T-cell (primary cell): ENCODE measurements around the gene IL1A. TPM values are rescaled to one million over a fixed set of nuclear protein-coding genes. Genes with fewer than 3 reads are reported as not detected.

Experiments
- ATAC-seq, 4 experiments: fragments of 200-7000 bp in 3 of 4; fragments of 150-1000 bp in 1 of 4; cut with Tn5 transposase; replicated peaks in 1 of 4; 1 replicate in 3 of 4; 2 replicates in 1 of 4; pipeline ENCODE4 v1.10.0; 2021; ENCODE audit warnings: moderate library complexity in 3 of 4, mild to moderate bottlenecking in 2 of 4, moderate number of reproducible peaks in 1 of 4
- CTCF ChIA-PET, 2 donors: fragments of 300-600 bp; sonication (Branson Sonifier 250); formaldehyde crosslinking; loops; one replicate each; lab custom pipeline; 2022; ENCODE audit warnings: antibody characterized with exemption in 2 of 2; lab: Charles Lee
- POLR2A ChIA-PET, 2 donors: fragments of 300-600 bp; sonication (Branson Sonifier 250); formaldehyde crosslinking; loops; one replicate each; lab custom pipeline; 2022; ENCODE audit warnings: antibody characterized with exemption in 2 of 2; lab: Charles Lee
- DNase-seq, 35 experiments: peaks; one replicate each; pipeline versions ENCODE4 v3.0.0 to v3.0.0-alpha.2; 2013 to 2023
- H3K27ac ChIP-seq: one replicate; pipeline ENCODE4 v1.5.1; 2013; ENCODE audit warnings: low read length
- H3K27me3 ChIP-seq, 2 experiments: replicated peaks in 1 of 2; 1 replicate in 1 of 2; 2 replicates in 1 of 2; pipeline versions ENCODE4 v1.6.1 to v1.7.0; 2013; ENCODE audit warnings: low read length in 1 of 2, mixed read lengths in 1 of 2; ENCODE audit not compliant: control insufficient read depth in 2 of 2, insufficient read depth in 2 of 2; ENCODE audit errors: extremely low read depth in 1 of 2
- H3K36me3 ChIP-seq, 2 donors: 1 replicate in 1 of 2; 2 replicates in 1 of 2; pipeline versions ENCODE4 v1.6.1 to v1.7.0; 2013; ENCODE audit warnings: low read length in 1 of 2; ENCODE audit not compliant: control insufficient read depth in 2 of 2, insufficient read depth in 1 of 2; ENCODE audit errors: extremely low read depth in 1 of 2
- H3K4me1 ChIP-seq, 2 experiments: 1 replicate in 1 of 2; 2 replicates in 1 of 2; pipeline versions ENCODE4 v1.6.1 to v1.7.0; 2013; ENCODE audit warnings: low read length in 2 of 2, mixed read lengths in 1 of 2; ENCODE audit not compliant: insufficient read depth in 2 of 2, control insufficient read depth in 1 of 2; ENCODE audit errors: extremely low read depth in 1 of 2
- H3K4me3 ChIP-seq, 2 donors: 1 replicate in 1 of 2; 2 replicates in 1 of 2; pipeline versions ENCODE4 v1.5.1 to v1.7.0; 2013; ENCODE audit warnings: mild to moderate bottlenecking in 2 of 2, low read length in 1 of 2, moderate library complexity in 1 of 2; ENCODE audit not compliant: control insufficient read depth in 1 of 2; ENCODE audit errors: extremely low read depth in 1 of 2
- H3K9me3 ChIP-seq: 2 replicates; pipeline ENCODE4 v1.7.0; 2013
- H3K27ac Mint-ChIP-seq, 2 donors: one replicate each; pipeline ENCODE4 v1.8.0; 2020 to 2021; ENCODE audit warnings: mild to moderate bottlenecking in 2 of 2, mixed read lengths in 2 of 2
- H3K27me3 Mint-ChIP-seq, 2 donors: one replicate each; pipeline ENCODE4 v1.8.0; 2021 to 2022; ENCODE audit warnings: mixed read lengths in 2 of 2
- H3K36me3 Mint-ChIP-seq: one replicate; pipeline ENCODE4 v1.8.0; 2021; ENCODE audit warnings: mixed read lengths
- H3K4me1 Mint-ChIP-seq, 3 donors: one replicate each; pipeline ENCODE4 v1.8.0; 2020 to 2022; ENCODE audit warnings: mixed read lengths in 3 of 3, mild to moderate bottlenecking in 1 of 3
- H3K4me3 Mint-ChIP-seq, 3 donors: one replicate each; pipeline ENCODE4 v1.8.0; 2020 to 2022; ENCODE audit warnings: mild to moderate bottlenecking in 3 of 3, mixed read lengths in 3 of 3, moderate library complexity in 3 of 3
- H3K9me3 Mint-ChIP-seq, 3 donors: one replicate each; pipeline ENCODE4 v1.8.0; 2020 to 2022; ENCODE audit warnings: mixed read lengths in 3 of 3
- WGBS: methylation state at CpG from one replicate; pipeline ENCODE4 v1.1.5; 2013; ENCODE audit warnings: missing lambda C conversion rate; ENCODE audit not compliant: insufficient coverage; 5-methylcytosine and 5-hydroxymethylcytosine counted together
- total RNA-seq, 35 experiments: library from RNA in 6 of 35; stranded (reverse) in 6 of 35; fragments of 120-200 nt in 1 of 35; gene quantifications; one replicate each; pipeline versions ENCODE4 v1.2.1 to v1.2.4 and lab custom pipeline; 2013 to 2026

IL1A gene
- total RNA-seq, 5 donors from 2014 or later (not counting 1 experiment from before 2014, with no cell fraction given): 0.12 TPM; not detected in 4

DNA sequence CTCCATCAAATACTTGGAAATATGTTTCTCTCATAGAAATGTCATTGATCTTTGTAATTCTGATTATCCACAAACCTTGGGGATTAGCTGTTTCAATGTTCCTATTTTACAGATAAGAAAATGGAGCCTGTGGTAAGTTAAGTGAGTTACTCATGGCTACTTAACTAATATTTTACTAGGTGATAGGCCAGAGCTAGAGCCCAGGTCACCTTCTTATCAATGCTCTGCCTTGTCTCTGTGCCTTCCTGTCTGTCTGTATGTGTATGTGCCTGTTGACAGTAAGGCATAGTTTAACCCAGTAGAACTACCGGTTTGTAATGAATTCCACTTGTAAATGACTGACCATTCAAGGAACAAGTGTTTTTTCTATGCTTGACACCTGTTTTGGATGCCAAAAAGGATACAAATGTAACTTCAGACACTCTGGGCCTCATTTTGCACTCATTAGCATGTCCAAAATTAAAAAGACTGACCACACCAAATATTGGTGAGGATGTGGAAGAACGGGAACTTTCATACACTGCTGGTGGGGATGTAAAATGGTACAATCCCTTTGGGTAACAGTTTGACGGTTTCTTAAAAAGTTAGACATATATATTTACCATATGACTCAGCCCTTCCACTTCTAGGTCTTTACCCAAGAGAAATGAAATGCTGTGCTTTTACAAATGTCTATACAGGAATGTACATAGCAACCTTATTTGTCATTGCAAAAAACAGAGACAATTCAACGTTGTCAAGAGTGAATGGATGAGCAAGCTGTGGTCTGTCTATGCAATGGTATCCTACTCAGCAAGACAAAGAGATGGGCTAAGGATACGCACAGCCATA is 19.6 kb upstream of the IL1A start:
- no peaks in the 10 kb centered on the region for H3K36me3 ChIP-seq
- no peak overlapping the region for H3K4me3 Mint-ChIP-seq
- H3K9me3 ChIP-seq: no peaks in the 10 kb centered on the region
- CTCF ChIA-PET: interaction anchor here in 1 of 2 donors (0.6 kb wide), 1 partner anchor 63 kb away, joined by 3 read pairs; no protein-coding TSS in a partner anchor
- H3K27me3 ChIP-seq: no peaks in the 10 kb centered on the region
- POLR2A ChIA-PET: no interaction called here
- peaks cover 7% of the 10 kb centered on the region for H3K36me3 Mint-ChIP-seq
- ATAC-seq (no peak), DNase-seq (no peak)
- H3K27me3 Mint-ChIP-seq: no peaks in the 10 kb centered on the region
- no peak overlapping the region for H3K27ac ChIP-seq
- no peak overlapping the region for H3K4me3 ChIP-seq
- WGBS: 40% methylated on average over 1 of the region's 5 CpGs
- no peaks in the 10 kb centered on the region for H3K4me1 ChIP-seq
- no peak overlapping the region for H3K27ac Mint-ChIP-seq
- H3K9me3 Mint-ChIP-seq: peaks cover 2 to 8% (median 3%) of the 10 kb centered on the region in 3 donors
- H3K4me1 Mint-ChIP-seq: peaks cover 0 to 3% (median 0%) of the 10 kb centered on the region in 3 donors

DNA sequence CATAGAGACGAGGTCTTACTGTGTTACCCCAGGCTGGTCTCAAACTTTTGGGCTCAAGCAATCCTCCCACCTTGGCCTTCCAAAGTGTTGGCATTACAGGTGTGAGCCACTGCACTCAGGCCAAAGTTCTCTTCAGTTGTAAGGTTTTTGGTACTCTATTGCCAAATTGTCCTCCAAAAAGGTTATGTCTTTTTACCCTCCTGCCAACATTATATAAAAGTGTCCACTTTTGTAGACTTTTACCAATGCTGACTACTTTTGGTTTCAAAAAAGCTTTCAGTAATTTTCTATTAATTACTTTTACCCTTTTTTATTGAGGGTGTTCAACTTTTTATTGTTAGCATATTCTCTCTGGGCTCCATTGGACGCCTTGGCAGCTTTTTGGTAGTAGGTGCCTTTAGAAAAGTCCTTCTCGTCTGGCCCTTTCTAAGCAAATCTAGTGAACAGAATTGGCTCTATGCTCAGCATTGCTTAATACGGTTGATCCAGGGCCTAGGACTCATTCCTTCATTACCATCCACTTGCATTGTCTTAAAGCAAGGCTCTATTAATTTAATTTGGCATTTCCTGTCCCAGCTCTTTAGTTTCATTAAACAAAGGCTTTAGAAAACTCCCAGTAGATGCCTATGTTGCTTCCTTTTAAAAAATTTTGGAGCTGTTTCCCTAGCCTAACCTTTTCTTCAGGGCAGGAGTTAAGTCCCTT is 16.7 kb upstream of the IL1A start:
- WGBS: 100% methylated on average over 3 of the region's 4 CpGs
- ChIA-PET CTCF (no interaction called here), POLR2A (no interaction called here)
- H3K27me3 ChIP-seq: no peaks in the 10 kb centered on the region
- H3K27me3 Mint-ChIP-seq: no peaks in the 10 kb centered on the region
- DNase-seq (no peak), ATAC-seq (no peak)
- H3K36me3 ChIP-seq: no peaks in the 10 kb centered on the region
- H3K4me3 Mint-ChIP-seq: no peak overlapping the region
- H3K27ac ChIP-seq: no peak overlapping the region
- H3K9me3 Mint-ChIP-seq: no peaks in the 10 kb centered on the region
- no peaks in the 10 kb centered on the region for H3K36me3 Mint-ChIP-seq
- no peaks in the 10 kb centered on the region for H3K9me3 ChIP-seq
- no peak overlapping the region for H3K27ac Mint-ChIP-seq
- no peaks in the 10 kb centered on the region for H3K4me1 ChIP-seq
- H3K4me1 Mint-ChIP-seq: peaks cover 0 to 3% (median 0%) of the 10 kb centered on the region in 3 donors
- no peak overlapping the region for H3K4me3 ChIP-seq

DNA sequence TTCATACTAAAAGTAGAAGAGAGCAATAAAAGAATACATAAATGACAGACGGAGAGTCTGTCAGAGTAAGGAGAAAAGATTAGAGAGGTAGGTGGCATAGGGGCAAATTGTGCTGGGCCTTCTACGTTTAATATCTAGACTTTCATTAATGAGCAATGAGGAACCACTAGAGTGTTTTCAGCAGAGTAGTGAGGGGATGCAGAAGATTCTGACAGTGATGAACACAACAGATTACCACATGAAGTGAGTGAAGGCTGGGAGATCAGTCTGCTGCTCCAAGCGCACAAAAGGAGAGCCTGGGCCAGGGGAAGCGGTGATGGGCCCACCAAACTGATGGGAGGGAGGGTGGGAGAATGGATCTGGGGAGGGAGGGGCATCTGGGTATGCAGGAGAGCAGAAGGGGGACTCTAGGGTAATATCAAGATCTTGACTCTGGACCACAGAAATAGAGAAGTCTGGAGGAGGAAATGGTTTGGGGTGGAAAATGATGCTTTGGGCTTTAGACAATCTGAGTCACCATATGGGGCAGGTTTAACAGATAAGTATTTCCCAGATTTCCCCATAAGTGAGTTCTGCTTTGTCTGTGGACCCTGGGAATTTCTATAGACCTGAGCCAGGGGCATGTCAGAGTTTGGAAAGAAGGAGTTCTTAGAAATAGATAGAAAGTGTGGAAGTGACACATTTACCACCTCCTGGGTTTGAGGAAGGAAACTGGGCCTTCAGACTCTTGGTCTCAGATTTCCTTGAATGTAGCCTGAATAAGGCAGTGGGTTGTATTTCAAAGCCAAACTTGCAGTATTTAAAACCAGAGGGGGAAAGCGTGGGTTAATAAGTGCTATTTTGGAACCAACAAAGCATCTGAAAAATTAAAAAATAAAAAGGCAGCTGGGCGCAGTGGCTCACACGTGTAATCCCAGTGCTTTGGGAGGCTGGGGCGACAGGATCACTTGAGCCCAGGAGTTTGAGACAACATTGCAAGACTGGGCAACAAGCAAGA is 15.0 kb upstream of the IL1A start:
- POLR2A ChIA-PET: no interaction called here
- Histone ChIP-seq H3K4me3 (no peak overlapping the region), H3K36me3 (no peaks in the 10 kb centered on the region), H3K27ac (no peak overlapping the region), H3K4me1 (no peaks in the 10 kb centered on the region), H3K27me3 (no peaks in the 10 kb centered on the region), H3K9me3 (no peaks in the 10 kb centered on the region)
- no peak overlapping the region for H3K4me3 Mint-ChIP-seq
- no peaks in the 10 kb centered on the region for H3K27me3 Mint-ChIP-seq
- 67% methylated on average over 6 of the region's 8 CpGs for WGBS
- no peak for DNase-seq
- CTCF ChIA-PET: no interaction called here
- H3K9me3 Mint-ChIP-seq: no peaks in the 10 kb centered on the region
- ATAC-seq: no peak
- no peaks in the 10 kb centered on the region for H3K36me3 Mint-ChIP-seq
- H3K4me1 Mint-ChIP-seq: peaks cover 0 to under 1% (median under 1%) of the 10 kb centered on the region in 3 donors
- no peak overlapping the region for H3K27ac Mint-ChIP-seq

DNA sequence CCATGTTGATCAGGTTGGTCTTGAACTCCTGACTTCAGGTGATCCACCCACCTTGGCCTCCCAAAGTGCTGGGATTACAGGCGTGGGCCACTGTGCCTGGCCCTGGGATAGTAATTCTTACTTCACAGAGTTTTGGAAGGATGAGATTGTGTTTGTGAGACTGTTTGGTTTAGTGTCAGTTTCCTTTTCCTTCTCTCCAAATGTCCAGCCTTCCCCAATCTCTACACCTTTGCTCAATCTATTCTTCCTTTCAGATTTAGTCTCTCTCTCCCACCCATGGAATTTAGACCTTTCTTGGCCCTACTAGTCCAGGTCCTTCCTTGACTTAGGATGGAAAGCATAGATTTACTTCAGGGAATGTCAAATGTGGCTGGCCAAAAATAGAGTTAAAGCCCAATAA is 12.2 kb upstream of the IL1A start:
- H3K27ac ChIP-seq: no peak overlapping the region
- Mint-ChIP-seq H3K4me1 (peaks cover 0 to 9% (median 4%) of the 10 kb centered on the region in 3 donors), H3K4me3 (no peak overlapping the region), H3K36me3 (no peaks in the 10 kb centered on the region), H3K27me3 (no peaks in the 10 kb centered on the region), H3K9me3 (no peaks in the 10 kb centered on the region), H3K27ac (no peak overlapping the region)
- no peaks in the 10 kb centered on the region for H3K36me3 ChIP-seq
- H3K4me3 ChIP-seq: no peak overlapping the region
- no peaks in the 10 kb centered on the region for H3K4me1 ChIP-seq
- DNase-seq (no peak), ATAC-seq (no peak)
- ChIA-PET POLR2A (no interaction called here), CTCF (no interaction called here)
- H3K27me3 ChIP-seq: no peaks in the 10 kb centered on the region
- no peaks in the 10 kb centered on the region for H3K9me3 ChIP-seq
- no CpG with 5 or more reads among the region's 1 CpG for WGBS

DNA sequence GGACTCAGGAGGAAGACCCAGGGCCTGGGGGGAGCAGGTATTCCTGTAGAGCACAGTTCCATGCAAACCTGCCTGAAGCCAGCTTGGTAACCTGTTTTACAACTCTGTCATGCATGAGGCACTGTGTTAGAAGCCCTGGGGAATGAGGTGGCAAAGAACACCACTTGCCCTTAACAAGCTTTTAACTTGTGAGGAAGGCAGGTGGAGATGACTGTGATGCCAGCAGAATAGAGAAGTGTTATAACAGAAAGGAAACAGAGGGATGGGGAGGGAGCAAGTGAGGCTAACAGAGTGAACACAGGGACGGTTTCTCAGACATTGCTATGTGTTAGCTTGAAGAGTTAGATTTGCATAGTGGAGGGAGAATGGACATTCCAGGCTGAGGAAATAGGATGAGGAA is 11.5 kb upstream of the IL1A start:
- Mint-ChIP-seq H3K36me3 (no peaks in the 10 kb centered on the region), H3K4me3 (no peak overlapping the region), H3K27me3 (no peaks in the 10 kb centered on the region), H3K9me3 (no peaks in the 10 kb centered on the region), H3K27ac (no peak overlapping the region), H3K4me1 (peaks cover 0 to 9% (median 4%) of the 10 kb centered on the region in 3 donors)
- no peaks in the 10 kb centered on the region for H3K9me3 ChIP-seq
- DNase-seq: no peak
- H3K4me1 ChIP-seq: no peaks in the 10 kb centered on the region
- no peak overlapping the region for H3K27ac ChIP-seq
- no peaks in the 10 kb centered on the region for H3K36me3 ChIP-seq
- WGBS: no CpG with 5 or more reads among the region's 1 CpG
- ATAC-seq: no peak
- CTCF ChIA-PET: no interaction called here
- POLR2A ChIA-PET: interaction anchor here in 1 of 2 donors (0.6 kb wide), 1 partner anchor 35 kb away, joined by 3 read pairs; no protein-coding TSS in a partner anchor
- no peaks in the 10 kb centered on the region for H3K27me3 ChIP-seq
- no peak overlapping the region for H3K4me3 ChIP-seq

DNA sequence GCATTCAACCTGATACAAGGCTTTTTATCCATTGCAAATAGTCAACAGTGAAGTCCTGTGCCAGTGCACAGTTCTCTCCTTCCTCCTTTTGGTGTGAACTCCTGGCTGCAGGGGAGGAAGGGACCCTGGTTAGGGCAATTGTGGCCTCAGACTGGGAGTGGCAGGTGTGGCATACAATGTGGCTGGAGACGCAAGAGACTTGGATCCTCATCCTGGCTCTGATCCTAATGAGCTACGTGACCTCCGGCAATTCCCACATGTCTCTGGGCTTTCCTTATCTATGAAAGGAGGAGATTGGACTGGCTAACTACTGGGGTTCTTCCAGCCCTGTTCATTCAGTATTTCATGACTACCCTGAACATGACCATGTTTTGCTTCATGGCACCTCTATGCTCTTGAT is 10.5 kb upstream of the IL1A start:
- H3K27me3 Mint-ChIP-seq: no peaks in the 10 kb centered on the region
- H3K27ac Mint-ChIP-seq: no peak overlapping the region
- Histone ChIP-seq H3K27ac (no peak overlapping the region), H3K4me1 (no peaks in the 10 kb centered on the region), H3K36me3 (no peaks in the 10 kb centered on the region), H3K4me3 (no peak overlapping the region), H3K9me3 (no peaks in the 10 kb centered on the region), H3K27me3 (no peaks in the 10 kb centered on the region)
- POLR2A ChIA-PET: no interaction called here
- no peak overlapping the region for H3K4me3 Mint-ChIP-seq
- H3K9me3 Mint-ChIP-seq: no peaks in the 10 kb centered on the region
- CTCF ChIA-PET: no interaction called here
- ATAC-seq (no peak), DNase-seq (no peak)
- no peaks in the 10 kb centered on the region for H3K36me3 Mint-ChIP-seq
- H3K4me1 Mint-ChIP-seq: peaks cover 0 to 9% (median 4%) of the 10 kb centered on the region in 3 donors
- WGBS: no CpG with 5 or more reads among the region's 3 CpGs
